Astrocyte of the cerebellum (primary cell): ENCODE results near the gene RASL10A.

Experiments used
- DNase-seq: peaks from one replicate; pipeline ENCODE4 v3.0.0-alpha.2; 2011; ENCODE audit warnings: low read depth
- H3K4me3 ChIP-seq: 2 replicates; pipeline ENCODE4 v1.5.1; 2011; ENCODE audit warnings: mild to moderate bottlenecking, low read depth, low read length, moderate library complexity
- in situ Hi-C: cut with HindIII; loops from 2 replicates; pipeline ENCODE4 v1.10.0; 2017; ENCODE audit warnings: low sequenced_read_pairs
- TF ChIP-seq, protein P1 (sequence below): IDR thresholded peaks from 2 replicates; pipeline ENCODE4 v1.5.1; 2012; ENCODE audit warnings: low read length, low read depth, moderate library complexity, mild to moderate bottlenecking; ENCODE audit errors: missing control alignments

Gene RASL10A

DNA sequence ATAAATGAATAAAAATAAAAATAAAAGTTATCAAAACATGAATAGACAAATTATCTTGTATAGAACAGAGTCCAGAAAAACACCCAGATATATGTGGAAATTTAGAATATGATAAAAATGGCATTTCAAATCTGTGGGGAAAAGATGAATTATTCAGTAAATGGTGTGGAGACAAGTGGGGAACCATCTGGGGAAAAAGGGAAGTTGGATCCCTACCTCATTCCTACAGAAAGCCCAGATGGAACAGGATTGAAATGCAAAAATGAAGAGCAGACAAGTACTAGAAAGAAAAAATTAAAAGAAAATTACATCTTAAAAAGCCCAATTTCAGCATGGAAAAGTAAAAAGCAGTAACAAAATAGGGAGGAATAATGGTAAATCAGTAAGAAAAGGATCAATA, 8.1 kb upstream of the RASL10A start:
- H3K4me3 ChIP-seq, result no peak overlapping the region
- DNase-seq, result no peak
- TF ChIP-seq, protein P1, sequence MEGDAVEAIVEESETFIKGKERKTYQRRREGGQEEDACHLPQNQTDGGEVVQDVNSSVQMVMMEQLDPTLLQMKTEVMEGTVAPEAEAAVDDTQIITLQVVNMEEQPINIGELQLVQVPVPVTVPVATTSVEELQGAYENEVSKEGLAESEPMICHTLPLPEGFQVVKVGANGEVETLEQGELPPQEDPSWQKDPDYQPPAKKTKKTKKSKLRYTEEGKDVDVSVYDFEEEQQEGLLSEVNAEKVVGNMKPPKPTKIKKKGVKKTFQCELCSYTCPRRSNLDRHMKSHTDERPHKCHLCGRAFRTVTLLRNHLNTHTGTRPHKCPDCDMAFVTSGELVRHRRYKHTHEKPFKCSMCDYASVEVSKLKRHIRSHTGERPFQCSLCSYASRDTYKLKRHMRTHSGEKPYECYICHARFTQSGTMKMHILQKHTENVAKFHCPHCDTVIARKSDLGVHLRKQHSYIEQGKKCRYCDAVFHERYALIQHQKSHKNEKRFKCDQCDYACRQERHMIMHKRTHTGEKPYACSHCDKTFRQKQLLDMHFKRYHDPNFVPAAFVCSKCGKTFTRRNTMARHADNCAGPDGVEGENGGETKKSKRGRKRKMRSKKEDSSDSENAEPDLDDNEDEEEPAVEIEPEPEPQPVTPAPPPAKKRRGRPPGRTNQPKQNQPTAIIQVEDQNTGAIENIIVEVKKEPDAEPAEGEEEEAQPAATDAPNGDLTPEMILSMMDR, result no peak
- in situ Hi-C loops, result no loop called here

DNA sequence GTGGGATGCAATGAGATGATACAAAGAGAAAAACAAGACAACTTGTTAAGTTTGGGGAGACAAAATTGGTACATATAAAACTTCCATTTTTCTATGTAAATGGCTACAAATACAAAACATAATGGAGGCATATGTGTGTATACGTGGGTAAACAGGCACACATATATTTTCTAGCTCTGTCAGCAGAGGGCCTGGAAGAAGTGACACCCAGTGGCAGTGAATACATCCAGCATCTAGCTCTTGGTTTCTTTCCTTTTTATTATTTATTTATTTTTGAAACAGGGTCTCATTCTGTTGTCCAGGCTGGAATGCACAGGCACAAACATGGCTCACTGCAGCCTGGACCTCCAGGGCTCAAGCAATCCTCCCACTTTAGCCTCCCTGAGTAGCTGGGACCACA, 5.0 kb upstream of the RASL10A start:
- TF ChIP-seq, protein P1, result peak; percentile 23
- DNase-seq, result no peak
- in situ Hi-C loops, result no loop called here
- H3K4me3 ChIP-seq, result no peak overlapping the region

DNA sequence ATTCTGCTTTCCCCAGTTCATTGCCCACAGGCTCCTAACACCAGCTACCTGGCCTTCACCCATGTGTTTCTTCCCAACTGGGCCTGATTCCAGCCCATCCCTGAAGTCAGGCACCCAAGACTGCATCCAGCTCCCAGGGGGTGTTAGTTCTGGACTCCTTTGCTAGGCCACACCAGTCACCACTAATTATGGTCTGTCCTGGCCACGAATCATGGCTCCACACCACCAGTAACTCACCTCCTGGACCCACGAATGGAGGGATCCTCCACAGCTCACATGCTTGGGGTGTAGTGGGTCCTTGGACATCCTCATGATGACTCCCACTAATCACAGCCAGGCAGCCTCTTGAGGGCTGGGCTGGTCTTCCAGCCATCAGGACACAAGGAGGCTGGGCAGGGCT, 3.6 kb upstream of the RASL10A start:
- no peak overlapping the region for H3K4me3 ChIP-seq
- no peak for DNase-seq
- TF ChIP-seq, protein P1, result no peak
- in situ Hi-C loops, result no loop called here

DNA sequence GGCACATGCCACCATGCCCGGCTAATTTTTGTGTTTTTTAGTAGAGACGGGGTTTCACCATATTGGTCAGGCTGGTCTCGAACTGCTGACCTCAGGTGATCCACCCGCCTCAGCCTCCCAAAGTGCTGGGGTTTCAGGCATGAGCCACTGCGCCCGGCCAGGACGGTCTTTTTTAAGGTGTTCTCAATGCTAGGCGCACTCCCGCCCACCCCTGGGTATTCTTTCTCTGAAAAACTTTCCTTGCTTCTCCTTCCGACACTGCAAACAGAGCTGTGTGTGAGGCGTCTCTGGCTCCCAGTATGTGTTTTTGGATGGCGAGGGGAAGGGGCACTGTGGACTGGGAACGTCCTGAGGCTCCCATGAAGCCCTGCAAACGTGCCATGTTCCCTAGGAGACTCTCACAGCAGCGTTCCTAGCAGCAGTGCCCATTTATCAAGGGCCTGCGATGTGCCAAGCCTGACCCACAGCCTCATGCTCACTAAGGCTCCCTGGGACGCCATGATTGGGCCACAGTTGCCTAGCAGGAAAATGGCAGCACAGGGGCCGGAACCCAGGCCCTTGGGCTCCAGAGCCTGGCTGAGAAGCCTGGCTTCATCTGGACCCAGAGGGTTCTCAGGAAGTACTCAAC, 2.4 kb upstream of the RASL10A start:
- in situ Hi-C loops, result no loop called here
- TF ChIP-seq, protein P1, result no peak
- no peak overlapping the region for H3K4me3 ChIP-seq
- DNase-seq, result no peak

DNA sequence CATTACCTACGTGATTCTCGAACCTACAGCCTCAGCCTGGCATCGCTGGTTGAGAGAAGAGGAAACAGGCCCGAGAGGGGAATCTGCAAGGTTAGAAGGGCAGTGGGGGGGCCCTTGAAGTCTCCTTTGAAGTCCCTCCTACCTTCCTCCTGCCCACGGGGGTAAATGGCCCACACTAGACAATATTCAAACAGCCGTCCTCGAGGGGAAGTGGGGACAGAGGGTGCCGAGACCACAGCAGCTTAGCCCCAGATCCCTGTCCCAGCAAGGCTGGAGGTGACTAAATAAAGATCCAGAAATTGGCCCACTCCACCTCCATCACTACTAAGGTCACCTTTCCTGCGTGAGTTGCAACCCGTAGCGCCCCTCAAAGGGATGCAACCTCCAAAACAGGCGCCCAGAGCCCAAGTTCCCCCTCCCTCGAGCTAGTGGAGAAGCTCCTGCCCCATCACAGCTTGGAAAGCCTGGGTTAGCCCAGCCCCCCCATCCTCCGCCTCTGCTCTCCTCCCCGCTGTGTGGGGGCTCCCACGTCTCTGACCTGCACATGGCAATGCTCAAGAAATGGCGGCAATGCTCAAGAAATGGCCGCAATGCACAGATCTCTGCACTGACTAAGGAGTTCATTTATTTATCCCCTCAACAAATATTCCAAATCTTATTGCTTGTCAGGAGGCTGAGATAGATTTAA, 788 bp upstream of the RASL10A start:
- in situ Hi-C loops, result no loop called here
- TF ChIP-seq, protein P1, result no peak
- DNase-seq, result no peak
- H3K4me3 ChIP-seq, result no peak overlapping the region

DNA sequence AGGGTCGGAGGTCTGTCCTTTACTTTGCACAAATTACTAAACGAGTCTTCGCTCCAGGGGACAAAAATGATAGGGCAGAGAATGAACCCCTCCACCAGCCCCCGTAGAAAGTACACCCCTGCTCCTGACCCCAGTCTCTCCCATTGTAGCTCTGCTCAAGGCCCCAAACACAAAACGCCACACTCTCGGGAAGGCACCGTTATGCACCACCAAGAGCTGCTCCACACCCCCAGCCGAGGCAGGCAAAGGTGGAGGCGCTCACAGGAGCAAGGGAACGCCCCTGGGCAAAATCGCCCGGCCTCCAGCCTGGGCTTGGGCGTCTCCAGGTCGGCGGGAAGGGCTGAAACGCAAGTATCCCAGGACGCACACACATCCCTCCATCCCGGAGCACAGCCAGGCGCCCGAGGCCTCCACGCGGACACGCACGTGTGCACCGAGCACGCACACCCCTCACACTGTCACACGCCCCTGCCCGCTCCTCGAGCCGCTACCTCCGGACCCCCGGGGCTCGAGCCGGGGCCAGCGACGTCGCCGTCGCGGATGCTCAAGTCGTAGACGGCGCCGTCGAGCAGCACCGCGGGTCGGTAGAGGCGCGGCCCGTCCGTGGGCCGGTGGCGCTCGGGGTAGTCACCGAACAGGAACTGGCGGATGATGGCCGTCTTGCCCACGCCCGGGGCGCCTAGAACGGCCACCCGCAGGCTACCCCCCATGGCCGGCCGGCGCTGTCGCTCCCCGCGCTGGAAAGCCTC, 786 bp downstream of the RASL10A start:
- in situ Hi-C loops, result no loop called here
- H3K4me3 ChIP-seq, result peak overlapping the region; percentile 5
- DNase-seq, result no peak
- TF ChIP-seq, protein P1, result no peak
